Amygdala (tissue), 56 donors: ENCODE data around the gene ATCAY.
A peak's percentile ranks its signal among the peaks of the same experiment; 100 is the strongest.

Experiments
- DNase-seq, 56 donors: peaks; one replicate each; lab custom pipeline; 2025; lab: John Stamatoyannopoulos, UW

The ATCAY gene, protein sequence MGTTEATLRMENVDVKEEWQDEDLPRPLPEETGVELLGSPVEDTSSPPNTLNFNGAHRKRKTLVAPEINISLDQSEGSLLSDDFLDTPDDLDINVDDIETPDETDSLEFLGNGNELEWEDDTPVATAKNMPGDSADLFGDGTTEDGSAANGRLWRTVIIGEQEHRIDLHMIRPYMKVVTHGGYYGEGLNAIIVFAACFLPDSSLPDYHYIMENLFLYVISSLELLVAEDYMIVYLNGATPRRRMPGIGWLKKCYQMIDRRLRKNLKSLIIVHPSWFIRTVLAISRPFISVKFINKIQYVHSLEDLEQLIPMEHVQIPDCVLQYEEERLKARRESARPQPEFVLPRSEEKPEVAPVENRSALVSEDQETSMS

DNA sequence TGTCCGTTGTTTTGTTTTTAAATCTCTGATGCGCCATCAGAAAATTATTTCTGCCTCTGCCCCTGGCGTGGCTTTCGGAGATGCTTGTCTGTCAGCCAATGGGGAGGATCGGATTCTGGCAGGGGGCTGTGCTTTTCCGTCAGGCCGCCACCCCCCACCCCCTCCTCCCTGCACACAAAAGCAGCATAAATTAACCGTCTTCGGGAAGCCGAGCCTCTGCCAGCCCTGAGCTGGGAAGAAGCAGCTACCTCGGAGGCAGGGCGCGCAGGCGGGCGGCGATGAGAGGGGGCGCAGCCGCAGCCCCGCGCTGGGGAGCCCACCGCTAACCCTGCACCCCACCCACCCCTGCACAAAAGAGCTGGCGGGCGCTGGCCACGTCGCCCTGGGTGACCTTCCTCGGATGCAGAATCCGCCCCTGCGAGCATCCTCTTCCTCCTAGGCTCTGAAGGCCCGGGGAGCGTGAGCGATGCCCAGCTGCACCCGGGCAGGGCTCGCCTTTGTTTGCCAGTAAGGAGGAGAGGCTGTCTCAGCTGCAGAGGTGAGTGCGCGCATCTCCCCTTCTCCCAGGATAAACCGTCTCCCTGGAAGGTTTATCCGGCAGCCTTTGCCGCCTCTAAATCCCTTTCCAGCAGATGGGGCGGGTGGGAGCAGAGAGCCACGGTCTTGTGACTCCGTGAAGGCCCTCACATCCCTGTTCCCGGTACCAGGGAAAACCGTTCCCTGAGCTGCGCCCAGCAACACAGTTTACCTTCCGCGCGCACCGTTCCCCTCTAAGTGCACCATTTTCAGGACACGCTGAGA lies at the start of gene ATCAY:
ATCAY (plus strand) TSS at position 215 of the 801 bp plus-strand sequence. CDS start 5,083 bp downstream, outside the sequence.
- peak in 47 of 56 donors; percentile 6 to 83 (median 46) for DNase-seq

DNA sequence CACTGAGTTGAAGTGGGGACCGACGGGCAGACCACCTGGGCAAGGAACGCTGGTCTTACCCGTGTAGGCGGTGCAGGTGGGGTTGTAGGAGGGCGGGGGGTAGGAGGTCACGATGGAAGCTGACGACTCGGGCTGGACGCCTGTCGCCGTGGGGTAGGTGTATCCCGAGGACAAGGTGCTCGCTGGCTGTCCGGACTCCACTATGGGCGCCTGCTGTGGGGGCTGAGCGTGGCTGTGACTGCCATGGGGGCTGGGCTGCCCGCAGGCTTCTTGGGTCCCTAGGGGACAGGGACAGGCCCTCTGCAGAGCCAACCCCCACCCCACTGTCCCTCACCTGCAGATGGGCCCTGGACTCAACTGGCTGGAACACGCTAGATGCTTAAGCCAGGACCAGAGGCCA lies 48.9 kb upstream of the ATCAY start:
- no peak for DNase-seq

DNA sequence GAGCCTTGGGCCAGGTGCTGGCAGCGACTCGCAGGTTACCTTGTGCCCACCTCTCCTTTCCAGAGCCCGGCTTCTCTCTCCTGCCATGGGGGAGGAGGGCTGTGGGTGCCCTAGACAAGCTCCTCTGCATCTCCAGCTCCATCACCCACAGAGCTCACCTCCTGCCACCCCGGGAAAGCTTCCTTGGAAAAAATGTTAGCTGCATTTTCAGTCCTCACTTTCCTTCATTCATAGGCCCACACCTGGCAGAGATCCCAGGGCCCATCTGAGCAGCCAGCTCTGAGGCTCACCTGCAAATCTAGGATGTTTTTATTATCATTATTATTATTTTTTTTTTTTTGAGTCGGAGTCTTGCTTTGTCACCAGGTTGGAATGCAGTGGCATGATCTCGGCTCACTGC lies 48.5 kb upstream of the ATCAY start:
- no peak for DNase-seq

DNA sequence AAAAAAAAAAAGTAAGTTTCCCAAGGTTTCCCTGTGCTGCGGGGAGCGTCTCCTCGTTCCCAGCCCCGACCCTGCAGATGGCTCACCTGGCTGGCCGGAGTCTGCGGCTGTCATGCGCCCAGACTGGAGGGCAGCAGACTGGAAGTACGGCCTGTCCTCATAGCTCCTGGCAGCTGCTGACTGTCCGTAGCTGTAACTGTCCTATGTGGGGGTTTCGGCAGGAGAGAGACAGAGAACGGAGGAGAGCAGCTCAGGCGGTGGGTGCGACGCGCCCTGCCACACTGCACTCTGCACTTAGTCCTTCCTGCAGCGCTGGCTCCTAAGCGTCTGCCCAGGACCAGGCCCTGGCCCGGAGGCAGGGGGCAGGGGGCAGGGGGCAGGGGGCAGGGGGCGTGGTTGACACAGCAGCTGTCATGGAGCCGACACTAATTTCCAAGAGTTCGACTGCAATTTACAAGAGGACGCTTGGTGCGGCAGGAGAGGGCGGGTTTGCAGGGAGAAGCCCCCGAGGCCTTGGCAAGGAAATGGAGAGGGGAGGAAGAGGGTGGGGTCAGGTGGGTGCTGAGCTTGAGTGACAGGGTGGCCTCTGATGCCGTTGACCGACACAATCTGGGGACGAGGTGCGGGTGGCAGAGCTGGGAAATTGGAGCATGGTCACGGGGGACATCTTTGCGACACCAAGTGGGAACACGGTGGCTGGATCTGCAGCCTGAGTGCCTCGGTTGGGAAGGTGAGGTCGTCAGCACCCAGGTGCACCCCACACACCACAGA lies 46.7 kb upstream of the ATCAY start:
- no peak for DNase-seq

DNA sequence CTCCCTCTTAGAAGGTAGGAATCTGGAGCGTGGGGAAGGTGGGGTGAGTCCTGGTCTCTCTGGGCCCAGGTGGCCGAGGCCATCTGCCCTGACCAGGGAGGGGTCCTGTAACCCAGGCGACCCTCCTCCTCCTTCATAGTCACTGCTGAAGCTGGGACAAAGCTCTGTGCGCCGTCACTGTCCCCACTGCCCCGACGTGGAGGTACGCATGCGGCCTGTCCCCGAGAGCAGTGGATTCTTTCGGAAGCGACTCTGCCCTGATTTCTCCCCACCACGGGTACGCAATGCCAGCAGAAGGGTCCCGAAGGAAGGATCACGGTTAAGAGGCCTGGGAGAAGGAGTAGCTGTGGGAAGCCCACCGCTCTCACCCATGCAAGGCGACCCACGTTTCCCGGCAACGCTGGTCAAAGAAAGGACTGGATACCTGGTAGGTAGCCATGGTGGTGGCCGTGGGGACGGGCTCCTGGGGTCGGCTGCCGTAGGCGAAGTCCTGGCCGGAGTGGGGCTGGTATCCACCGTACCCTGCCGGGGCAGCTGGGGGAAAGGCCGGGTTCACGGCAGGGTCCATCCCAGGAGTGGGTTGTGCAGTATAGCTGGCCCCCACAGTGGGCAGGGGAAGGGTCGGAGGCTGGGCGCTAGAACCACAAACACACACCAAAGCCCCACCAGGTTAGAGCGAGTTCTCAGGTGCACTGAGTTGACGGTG lies 46.0 kb upstream of the ATCAY start:
- DNase-seq, result no peak

DNA sequence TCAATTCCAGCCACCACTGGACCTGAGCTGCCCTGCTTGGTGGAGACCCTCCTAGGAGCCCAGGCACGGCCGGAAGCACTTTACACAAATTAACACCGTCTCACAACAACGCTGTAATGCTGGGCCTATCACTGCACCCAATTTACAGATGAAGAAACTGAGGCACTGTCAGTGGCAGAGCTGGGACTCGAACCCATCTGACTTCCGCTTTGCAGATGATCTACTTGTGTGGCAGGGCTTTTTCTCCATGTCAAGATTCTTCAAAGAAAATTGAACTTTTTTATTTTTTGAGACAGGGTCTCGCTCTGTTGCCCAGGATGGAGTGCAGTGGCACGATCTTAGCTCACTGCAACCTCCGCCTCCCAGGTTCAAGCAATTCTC lies 45.4 kb upstream of the ATCAY start:
- no peak for DNase-seq

DNA sequence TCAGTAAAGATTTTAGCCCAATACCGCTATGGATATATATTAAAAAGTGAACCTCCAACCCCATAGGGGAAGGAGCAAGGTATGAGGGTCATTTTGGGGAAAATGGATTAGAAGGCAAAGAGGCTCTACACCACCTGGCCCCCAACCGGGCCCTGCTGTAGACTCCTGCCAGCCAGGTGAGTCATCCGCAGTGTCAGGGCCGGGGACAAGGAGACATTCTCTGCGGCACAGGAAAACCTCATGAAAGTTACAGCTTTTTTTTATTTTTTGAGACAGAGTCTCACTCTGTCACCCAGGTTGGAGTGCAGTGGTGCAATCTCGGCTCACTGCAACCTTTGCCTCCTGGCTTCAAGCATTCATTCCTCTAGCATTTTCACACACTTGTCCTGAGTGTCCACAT lies 43.6 kb upstream of the ATCAY start:
- DNase-seq, result no peak

DNA sequence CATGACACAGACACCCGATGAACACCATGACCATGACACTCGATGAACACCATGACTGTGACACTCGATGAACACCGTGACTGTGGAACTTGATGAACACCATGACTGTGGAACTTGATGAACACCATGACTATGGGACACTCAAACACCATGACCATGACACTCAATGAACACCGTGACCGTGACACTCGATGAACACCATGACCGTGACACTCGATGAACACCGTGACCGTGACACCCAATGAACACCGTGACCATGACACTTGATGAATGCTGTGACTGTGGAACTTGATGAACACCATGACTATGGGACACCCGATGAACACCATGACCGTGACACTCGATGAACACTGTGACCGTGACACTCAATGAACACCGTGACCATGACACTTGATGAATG lies 43.2 kb upstream of the ATCAY start:
- DNase-seq, result no peak

DNA sequence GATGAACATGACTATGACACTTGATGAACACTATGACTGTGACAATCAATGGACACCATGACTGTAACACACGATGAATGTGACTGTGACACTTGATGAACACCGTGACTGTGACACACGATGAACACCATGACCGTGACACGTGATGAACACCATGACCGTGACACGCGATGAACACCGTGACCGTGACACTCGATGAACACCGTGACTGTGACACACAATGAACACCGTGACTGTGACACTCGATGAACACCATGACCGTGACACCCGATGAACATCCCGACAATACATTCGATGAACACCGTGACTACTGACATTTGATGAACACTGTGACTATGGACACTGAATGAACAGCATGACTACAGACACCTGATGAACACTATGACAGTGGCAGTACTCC lies 42.6 kb upstream of the ATCAY start:
- no peak for DNase-seq

DNA sequence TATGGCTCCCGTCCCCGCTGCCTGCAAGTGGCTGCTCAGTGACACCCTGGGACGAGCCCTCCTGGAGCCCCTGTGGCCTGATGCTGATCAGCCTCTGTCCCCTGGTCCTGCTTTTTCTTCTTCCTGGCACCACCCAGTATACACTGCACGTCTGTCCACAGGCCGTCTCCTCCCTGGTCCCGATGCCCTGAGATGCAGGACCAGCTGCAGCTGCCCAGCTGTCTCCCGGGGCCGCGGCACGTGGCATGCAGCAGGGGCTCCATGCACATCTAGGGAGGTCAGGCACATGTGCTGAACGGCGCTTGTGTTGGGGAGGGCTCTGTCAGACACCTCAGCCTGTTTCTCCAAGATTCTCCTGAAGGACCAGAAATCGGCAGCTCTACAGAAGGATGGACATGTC lies 41.8 kb upstream of the ATCAY start:
- no peak for DNase-seq

DNA sequence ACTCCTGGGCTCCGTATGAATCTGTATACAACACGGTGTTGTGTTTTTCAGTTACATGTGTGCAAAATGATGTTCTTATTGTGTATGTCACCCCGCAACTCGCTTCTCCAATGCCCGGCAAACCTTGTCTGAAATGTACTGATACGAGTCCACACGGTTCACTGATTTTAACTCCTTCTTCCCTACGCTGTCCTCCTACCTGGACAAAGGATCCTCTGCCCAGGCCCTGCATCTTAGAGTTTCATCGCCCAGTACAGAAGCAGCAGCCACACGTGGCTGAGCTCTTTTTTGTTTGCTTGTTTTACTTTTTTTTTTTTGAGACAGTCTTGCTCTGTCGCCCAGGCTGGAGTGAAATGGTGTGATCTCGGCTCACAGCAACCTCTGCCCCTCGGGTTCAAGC lies 40.5 kb upstream of the ATCAY start:
- no peak for DNase-seq

DNA sequence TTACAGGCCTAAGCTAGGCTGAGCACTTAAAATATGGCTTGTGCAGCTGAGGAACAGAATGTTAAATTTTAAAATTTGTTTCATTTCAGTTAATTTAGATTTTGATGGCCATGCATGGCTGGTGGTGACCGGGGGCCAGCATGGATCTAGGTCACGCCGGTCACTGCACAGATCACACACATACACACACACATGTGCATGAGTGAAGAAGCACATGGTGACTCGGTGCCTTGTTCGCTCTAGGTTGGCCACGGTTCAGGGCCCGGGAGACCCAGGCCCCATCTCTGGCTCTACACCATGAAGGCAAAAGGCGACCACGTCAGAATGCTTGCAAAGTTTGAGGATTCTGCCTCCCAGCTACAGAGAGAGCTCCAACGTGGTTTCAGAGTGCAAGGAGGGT lies 39.7 kb upstream of the ATCAY start:
- DNase-seq, result no peak

DNA sequence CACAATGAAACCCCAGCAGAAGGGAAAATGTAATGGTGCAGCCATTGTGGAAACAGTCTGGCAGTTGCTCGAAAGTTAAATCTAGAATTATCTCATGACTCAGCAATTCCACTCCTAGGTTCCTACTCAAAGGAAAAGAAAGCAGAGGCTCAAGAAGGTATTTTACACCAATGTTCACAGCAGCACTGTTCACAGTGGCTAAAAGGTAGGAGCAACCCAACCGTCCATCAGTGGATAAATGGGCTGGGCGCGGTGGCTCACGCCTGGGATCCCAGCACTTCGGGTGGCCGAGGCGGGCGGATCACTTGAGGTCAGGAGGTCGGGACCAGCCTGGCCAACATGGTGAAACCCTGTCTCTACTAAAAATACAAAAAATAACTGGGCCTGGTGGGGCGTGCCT lies 37.5 kb upstream of the ATCAY start:
- DNase-seq, result no peak

DNA sequence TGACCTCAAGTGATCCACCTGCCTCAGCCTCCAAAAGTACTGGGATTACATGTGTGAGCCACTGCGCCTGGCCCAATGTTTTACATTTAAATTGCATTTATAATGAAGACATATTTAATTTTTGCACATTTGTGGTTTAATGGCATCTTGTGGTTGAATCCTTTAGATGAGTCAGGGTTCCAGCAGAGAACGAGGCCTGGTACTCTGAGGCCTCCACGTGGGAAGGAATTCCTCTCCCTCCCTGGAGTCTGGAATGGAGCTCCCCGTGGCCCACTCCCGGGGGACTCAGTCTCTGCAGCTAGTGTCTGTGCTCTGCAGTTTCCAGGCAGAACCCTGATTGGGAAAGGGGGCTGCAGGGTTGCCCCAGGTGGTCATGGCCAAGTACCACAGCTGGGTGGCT lies 35.9 kb upstream of the ATCAY start:
- DNase-seq, result no peak

DNA sequence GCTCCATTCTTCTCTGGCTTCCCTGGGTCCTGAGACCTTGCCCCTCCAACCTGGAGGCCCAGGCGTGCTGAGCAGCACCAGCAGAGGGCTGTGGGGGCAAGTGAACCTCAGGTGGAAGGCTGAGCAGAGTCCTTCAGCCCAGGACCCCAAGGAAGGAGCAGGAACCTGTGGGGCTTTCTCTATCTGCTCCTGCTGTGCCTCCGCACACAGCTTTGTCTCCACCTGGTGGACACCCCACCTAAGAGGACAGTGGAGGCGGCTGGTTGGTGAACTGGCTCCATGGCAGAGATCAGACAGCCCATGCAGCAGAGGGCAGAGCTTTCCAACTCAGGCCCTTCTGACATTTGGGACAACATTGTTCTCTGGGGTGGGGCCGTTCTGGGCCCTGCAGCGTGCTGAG lies 31.4 kb upstream of the ATCAY start:
- no peak for DNase-seq

DNA sequence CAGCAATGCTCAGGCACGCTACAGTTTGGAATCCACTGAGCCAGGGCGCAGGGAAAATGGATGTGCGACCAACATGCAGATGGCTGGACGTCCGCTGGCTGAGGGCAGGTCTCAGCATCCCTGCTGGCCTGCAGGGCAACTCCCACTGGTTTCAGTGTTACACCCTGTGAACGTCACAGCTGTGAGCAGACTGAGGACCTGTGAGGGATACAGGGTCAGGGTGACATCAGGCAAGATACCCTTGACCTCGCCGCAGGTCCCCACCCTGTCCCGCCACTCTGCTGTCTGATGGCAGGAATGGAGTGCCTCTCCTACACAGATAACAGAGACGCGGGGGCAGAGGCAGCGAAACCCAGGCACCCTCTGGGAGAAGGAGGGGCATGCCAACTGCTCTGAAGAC lies 30.7 kb upstream of the ATCAY start:
- no peak for DNase-seq

DNA sequence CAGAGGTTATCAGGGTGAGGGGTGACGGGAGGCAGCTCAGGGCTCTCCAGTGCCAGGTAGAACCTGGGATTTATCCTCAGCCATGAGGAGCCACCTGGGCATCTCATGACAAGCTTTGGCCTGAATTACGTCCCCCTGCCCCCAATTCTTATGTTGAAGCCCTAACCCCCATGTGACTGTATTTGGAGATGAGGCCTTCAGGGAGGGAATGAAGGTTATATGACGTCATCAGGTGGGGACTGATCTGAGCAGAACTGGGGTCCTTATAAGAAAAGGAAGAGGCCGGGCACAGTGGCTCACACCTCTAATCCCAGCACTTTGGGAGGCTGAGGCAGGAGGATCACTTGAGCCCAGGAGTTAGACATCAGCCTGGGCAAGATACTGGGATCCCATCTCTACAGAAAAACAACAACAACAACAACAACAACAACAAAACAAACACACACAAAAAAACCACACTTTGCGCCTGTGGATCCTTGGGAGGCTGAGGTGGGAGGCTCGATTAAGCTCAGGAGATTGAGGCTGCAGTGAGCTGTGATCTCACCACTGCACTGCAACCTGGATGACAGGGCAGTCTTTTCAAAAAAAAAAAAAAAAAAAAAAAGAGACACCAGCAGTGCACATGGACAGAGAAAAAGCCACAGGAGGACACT lies 30.0 kb upstream of the ATCAY start:
- DNase-seq, result no peak

DNA sequence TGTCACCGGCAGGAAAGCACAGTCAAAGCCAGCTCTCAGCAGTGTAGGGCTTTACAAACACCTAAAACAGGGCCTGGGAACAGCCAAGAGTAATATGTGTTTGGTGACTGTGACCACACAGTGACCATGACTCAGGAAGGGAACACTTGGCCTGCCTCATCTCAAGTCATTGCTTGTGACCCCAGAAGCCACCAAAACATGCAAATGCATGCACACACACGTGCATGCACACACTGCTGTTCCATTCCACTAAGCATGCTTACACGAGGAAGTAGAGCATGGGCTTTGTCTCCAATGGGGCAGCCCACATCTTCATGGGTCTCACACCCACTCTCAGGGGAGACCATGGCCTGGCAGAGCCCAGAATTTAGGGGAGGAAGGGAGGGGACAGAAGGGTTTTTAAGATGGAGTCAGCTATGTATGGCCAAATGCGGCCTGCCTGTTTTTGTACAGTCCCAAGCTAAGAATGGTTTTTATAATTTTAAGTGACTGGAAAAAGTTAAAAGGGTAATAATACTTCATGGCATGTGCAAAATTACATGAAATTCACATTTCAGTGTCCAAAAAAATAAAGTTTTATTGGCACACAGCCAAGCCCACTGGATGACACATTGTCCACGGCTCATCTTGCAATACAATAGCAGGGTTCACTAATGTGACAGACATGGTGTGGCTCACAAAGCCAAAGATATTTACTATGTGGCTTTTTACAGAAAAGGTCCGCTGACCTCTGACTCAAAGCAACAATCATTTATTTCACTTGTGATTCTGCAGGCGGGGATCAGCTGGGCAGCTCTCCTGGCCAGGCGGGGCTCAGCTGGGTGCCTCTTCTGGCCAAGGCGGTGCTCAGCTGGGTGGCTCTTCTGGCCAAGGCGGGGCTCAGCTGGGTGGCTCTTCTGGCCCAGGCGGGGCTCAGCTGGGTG lies 29.0 kb upstream of the ATCAY start:
- no peak for DNase-seq

DNA sequence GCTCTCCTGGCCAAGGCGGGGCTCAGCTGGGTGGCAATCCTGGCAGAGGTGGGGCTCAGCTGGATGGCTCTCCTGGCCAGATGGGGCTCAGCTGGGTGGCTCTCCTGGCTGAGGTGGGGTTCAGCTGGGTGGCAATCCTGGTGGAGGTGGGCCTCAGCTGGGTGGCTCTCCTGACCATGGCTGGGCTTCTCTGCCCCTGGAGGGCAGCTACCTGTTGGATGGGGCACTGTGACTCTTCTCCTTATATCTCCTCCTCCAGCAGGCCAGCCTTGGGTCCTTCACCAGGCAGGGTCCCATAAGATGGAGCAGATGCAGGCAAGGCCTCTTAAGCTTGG lies 28.3 kb upstream of the ATCAY start:
- no peak for DNase-seq
